IMR-90 (cell line): ENCODE results near the gene ADGRA1. TPM values are rescaled to one million over a fixed set of nuclear protein-coding genes. Genes with fewer than 3 reads are reported as not detected.

Experiments
- ATAC-seq: fragments of 200-7000 bp; cut with Tn5 transposase; 2 replicates; pipeline ENCODE4 v1.9.1; 2020; ENCODE audit warnings: low read depth, mild to moderate bottlenecking, moderate library complexity
- BruUV-seq: library from RNA; stranded (reverse); fragments of 400-500 nt; replicated peaks from 2 replicates; lab custom pipeline; 2021; lab: Mats Ljungman, UMichigan
- CTCF ChIA-PET: fragments of 300-600 bp; formaldehyde crosslinking; extraction: SDS; loops from one replicate; lab custom pipeline; 2021; ENCODE audit warnings: antibody characterized with exemption; lab: Yijun Ruan, JAX
- POLR2A ChIA-PET: fragments of 300-600 bp; sonication (Branson Sonifier 250); formaldehyde crosslinking; loops from one replicate; lab custom pipeline; 2022; ENCODE audit warnings: antibody characterized with exemption; ENCODE audit not compliant: unreplicated experiment; lab: Charles Lee
- DNase-seq: peaks from one replicate; pipeline ENCODE4 v3.0.0; 2013
- H2AFZ ChIP-seq: replicated peaks from 2 replicates; pipeline ENCODE3; 2013; ENCODE audit warnings: low read length, mild to moderate bottlenecking; ENCODE audit not compliant: poor library complexity
- H2AK5ac ChIP-seq: 2 replicates; pipeline ENCODE4 v1.6.1; 2013; ENCODE audit warnings: low read depth, low read length, inconsistent platforms
- H2AK9ac ChIP-seq: replicated peaks from 2 replicates; pipeline ENCODE3; 2013; ENCODE audit warnings: mild to moderate bottlenecking, low read depth, low read length, moderate library complexity; ENCODE audit not compliant: poor library complexity
- H2BK120ac ChIP-seq: 2 replicates; pipeline ENCODE4 v1.6.1; 2013; ENCODE audit warnings: low read depth, low read length, inconsistent platforms
- H2BK15ac ChIP-seq: 3 replicates; pipeline ENCODE4 v1.6.1; 2013; ENCODE audit warnings: low read depth, low read length, inconsistent platforms
- H2BK20ac ChIP-seq: 2 replicates; pipeline ENCODE4 v1.6.1; 2013; ENCODE audit warnings: low read depth, mild to moderate bottlenecking, inconsistent platforms, low read length, moderate library complexity
- H2BK5ac ChIP-seq: 2 replicates; pipeline ENCODE4 v1.6.1; 2013; ENCODE audit warnings: mild to moderate bottlenecking, low read depth, low read length, inconsistent platforms; ENCODE audit not compliant: poor library complexity, severe bottlenecking
- H3K14ac ChIP-seq: replicated peaks from 2 replicates; pipeline ENCODE4 v1.6.1; 2013; ENCODE audit warnings: low read depth, low read length, inconsistent platforms
- H3K18ac ChIP-seq: 2 replicates; pipeline ENCODE4 v1.6.1; 2013; ENCODE audit warnings: low read depth, low read length, control low read depth
- H3K23ac ChIP-seq: 2 replicates; pipeline ENCODE4 v1.6.1; 2013; ENCODE audit warnings: low read depth, low read length, inconsistent platforms
- H3K27ac ChIP-seq: 2 replicates; pipeline ENCODE4 v1.5.1; 2013; ENCODE audit warnings: mild to moderate bottlenecking, control low read depth, low read length; ENCODE audit not compliant: insufficient read depth
- H3K27me3 ChIP-seq: 2 replicates; pipeline ENCODE4 v1.6.1; 2013; ENCODE audit warnings: low read length; ENCODE audit not compliant: control insufficient read depth, insufficient read depth
- H3K36me3 ChIP-seq: 2 replicates; pipeline ENCODE4 v1.6.1; 2013; ENCODE audit warnings: low read length, mixed read lengths; ENCODE audit not compliant: control insufficient read depth, insufficient read depth
- H3K4ac ChIP-seq: 2 replicates; pipeline ENCODE4 v1.6.1; 2013; ENCODE audit warnings: low read depth, low read length, inconsistent platforms
- H3K4me1 ChIP-seq: 2 replicates; pipeline ENCODE4 v1.6.1; 2013; ENCODE audit warnings: low read length, mixed read lengths; ENCODE audit not compliant: control insufficient read depth, insufficient read depth
- H3K4me2 ChIP-seq: 2 replicates; pipeline ENCODE4 v1.6.1; 2013; ENCODE audit warnings: low read depth, mild to moderate bottlenecking, control low read depth, low read length, moderate library complexity
- H3K4me3 ChIP-seq: 2 replicates; pipeline ENCODE4 v1.5.1; 2013; ENCODE audit warnings: low read depth, mild to moderate bottlenecking, control low read depth, low read length, moderate library complexity; ENCODE audit not compliant: insufficient read depth
- H3K56ac ChIP-seq: 2 replicates; pipeline ENCODE4 v1.6.1; 2013; ENCODE audit warnings: low read length, inconsistent platforms; ENCODE audit not compliant: insufficient read depth; ENCODE audit errors: extremely low read depth
- H3K79me1 ChIP-seq, 2 experiments: 2 replicates each; pipeline ENCODE4 v1.6.1; 2013; ENCODE audit warnings: low read length in 2 of 2, inconsistent platforms in 1 of 2, low read depth in 1 of 2
- H3K9ac ChIP-seq: 2 replicates; pipeline ENCODE4 v1.6.1; 2013; ENCODE audit warnings: low read depth, low read length, control low read depth
- H3K9me1 ChIP-seq: 2 replicates; pipeline ENCODE4 v1.6.1; 2013; ENCODE audit warnings: low read length, inconsistent platforms; ENCODE audit not compliant: insufficient read depth
- H3K9me3 ChIP-seq: 2 replicates; pipeline ENCODE4 v1.6.1; 2013; ENCODE audit warnings: low read length; ENCODE audit not compliant: control insufficient read depth, insufficient read depth
- H4K20me1 ChIP-seq: 2 replicates; pipeline ENCODE4 v1.6.1; 2013; ENCODE audit warnings: low read length, inconsistent platforms; ENCODE audit not compliant: insufficient read depth
- H4K5ac ChIP-seq: 2 replicates; pipeline ENCODE4 v1.6.1; 2013; ENCODE audit warnings: mild to moderate bottlenecking, low read depth, low read length, control low read depth
- H4K8ac ChIP-seq, 2 experiments: 2 replicates each; pipeline ENCODE4 v1.6.1; 2013; ENCODE audit warnings: low read depth in 2 of 2, low read length in 2 of 2, control low read depth in 1 of 2, inconsistent platforms in 1 of 2
- H4K91ac ChIP-seq: 2 replicates; pipeline ENCODE4 v1.6.1; 2013; ENCODE audit warnings: low read depth, low read length, inconsistent platforms; ENCODE audit not compliant: insufficient read depth
- BHLHE40 ChIP-seq: fragments of 150-350 bp; IDR thresholded peaks from 2 replicates; pipeline ENCODE4 v1.6.1; 2016; ENCODE audit warnings: mild to moderate bottlenecking, low read depth, low read length
- FOS ChIP-seq: fragments of 150-350 bp; IDR thresholded peaks from 2 replicates; pipeline ENCODE4 v1.6.1; 2016; ENCODE audit warnings: low read depth, low read length
- MAFK ChIP-seq: IDR thresholded peaks from 2 replicates; pipeline ENCODE4 v1.6.1; 2012; ENCODE audit warnings: low read depth, low read length, improper control_type of control experiment
- POLR2A ChIP-seq: IDR thresholded peaks from 2 replicates; pipeline ENCODE4 v1.6.1; 2012; ENCODE audit warnings: mild to moderate bottlenecking, low read depth, low read length
- WGBS, 2 experiments: methylation state at CpG; one replicate each; pipeline versions ENCODE4 v1.1.5 to v1.1.7; 2013; ENCODE audit warnings: missing lambda C conversion rate in 2 of 2; ENCODE audit not compliant: insufficient read length in 1 of 2; ENCODE audit errors: extremely low coverage in 2 of 2; 5-methylcytosine and 5-hydroxymethylcytosine counted together
- dilution Hi-C: fragments of 300-500 bp; cut with HindIII; formaldehyde crosslinking; loops from one replicate; pipeline ENCODE4 v1.14.3; 2018; ENCODE audit warnings: low sequenced_read_pairs; ENCODE audit not compliant: unreplicated experiment
- in situ Hi-C: fragments of 300-500 bp; cut with MboI; formaldehyde crosslinking; loops from 3 replicates; pipeline ENCODE4 v1.14.3; 2019; ENCODE audit warnings: low sequenced_read_pairs, inconsistent platforms, mixed read lengths
- intact Hi-C: fragments of 100-400 bp; cut with micrococcal nuclease; formaldehyde crosslinking; loops from 2 replicates; pipeline ENCODE4 v1.10.0; 2022
- polyA plus RNA-seq, 3 experiments: library from polyadenylated mRNA; depleted of rRNA; stranded (reverse); fragments of >200 nt; gene quantifications; 2 replicates each; pipeline ENCODE4 v1.2.3, GENCODE V29; 2012; ENCODE audit warnings: low replicate concordance in 1 of 3
- total RNA-seq: library from RNA; depleted of rRNA; stranded (reverse); fragments of >200 nt; gene quantifications from 2 replicates; pipeline ENCODE4 v1.2.3, GENCODE V29; 2012

Gene ADGRA1
- total and polyA plus RNA-seq, 2 of the 4 experiments (the other 2 are of a cell fraction), result not detected

GRCh38 chr10:133040198-133040597, 47.5 kb upstream of the ADGRA1 start:
- Histone ChIP-seq H3K36me3 (no peaks in the 10 kb centered on the region), H3K4me2 (no peak overlapping the region), H2BK5ac (no peak overlapping the region), H3K9me3 (no peaks in the 10 kb centered on the region), H4K20me1 (no peaks in the 10 kb centered on the region), H3K23ac (no peak overlapping the region), H3K79me1 (no peaks in the 10 kb centered on the region), H3K4me3 (no peak overlapping the region), H2AK5ac (no peak overlapping the region), H2AK9ac (no peak overlapping the region), H3K27me3 (peaks cover 25% of the 10 kb centered on the region), H3K56ac (no peak overlapping the region), H4K8ac (no peak overlapping the region), H3K4me1 (no peaks in the 10 kb centered on the region), H3K9me1 (no peaks in the 10 kb centered on the region), H4K91ac (no peak overlapping the region), H2BK120ac (no peak overlapping the region), H3K4ac (no peak overlapping the region), H3K9ac (no peak overlapping the region), H2BK20ac (no peak overlapping the region), H2AFZ (no peak overlapping the region), H4K5ac (no peak overlapping the region), H3K18ac (no peak overlapping the region), H3K27ac (no peak overlapping the region), H2BK15ac (no peak overlapping the region), H3K14ac (no peak overlapping the region)
- ATAC-seq (no peak), DNase-seq (no peak)
- BruUV-seq, result no TSS peak
- TF ChIP-seq BHLHE40 (no peak), POLR2A (no peak), MAFK (no peak), FOS (no peak)
- intact Hi-C loops (no loop called here), in situ Hi-C loops (no loop called here), dilution Hi-C loops (no loop called here)
- ChIA-PET POLR2A (no interaction called here), CTCF (no interaction called here)
- WGBS, 2 experiments, result 21% methylated on average over 4 of the region's 13 CpGs; no CpG with 5 or more reads in 1 of the 2 experiments
